WTC11 (cell line): ENCODE data around the gene PDLIM4.

Experiments
- CREM ChIP-seq: sonication (generic); formaldehyde crosslinking; IDR thresholded peaks from 2 replicates; pipeline ENCODE4 v1.8.1; 2022; ENCODE audit warnings: mild to moderate bottlenecking, missing genetic modification reagents, moderate library complexity
- CTCF ChIP-seq: fragments of 200-600 bp; IDR thresholded peaks from 2 replicates; pipeline ENCODE4 v1.8.0; 2022; ENCODE audit warnings: antibody characterized with exemption
- ERG ChIP-seq: fragments of 250-450 bp; sonication (Bioruptor Pico); IDR thresholded peaks from 2 replicates; pipeline ENCODE4 v1.8.0; 2021; ENCODE audit warnings: mild to moderate bottlenecking
- ESRRA ChIP-seq: sonication (generic); formaldehyde crosslinking; IDR thresholded peaks from 2 replicates; pipeline ENCODE4 v1.8.1; 2022; ENCODE audit warnings: mild to moderate bottlenecking, missing genetic modification reagents, borderline replicate concordance
- MLX ChIP-seq: sonication (generic); formaldehyde crosslinking; IDR thresholded peaks from 2 replicates; pipeline ENCODE4 v1.8.1; 2023; ENCODE audit warnings: mild to moderate bottlenecking, missing genetic modification reagents, moderate library complexity
- MXD4 ChIP-seq: fragments of 250-450 bp; sonication (Bioruptor Pico); IDR thresholded peaks from 2 replicates; pipeline ENCODE4 v1.8.0; 2021; ENCODE audit warnings: mild to moderate bottlenecking, moderate library complexity, borderline replicate concordance

- TF ChIP-seq CREM = no peak
- TF ChIP-seq CTCF = no peak
- TF ChIP-seq ERG = no peak
- TF ChIP-seq MLX (CRISPR knock-in tag) = no peak
- TF ChIP-seq ESRRA = no peak
- no peak for TF ChIP-seq MXD4 (CRISPR knock-in tag)
Observed at GRCh38 chr5:132238901-132239500, 18.5 kb upstream of the PDLIM4 start.
